Chondrocyte (in vitro differentiated cells): ENCODE measurements around the gene RTN4IP1. TPM values are rescaled to one million over a fixed set of nuclear protein-coding genes. Genes with fewer than 3 reads are reported as not detected.

Experiments
- DNase-seq: peaks from one replicate; pipeline ENCODE4 v3.0.0; 2021; ENCODE audit warnings: mixed read lengths, low spot score
- H3K27ac Mint-ChIP-seq: one replicate; pipeline ENCODE4 v1.8.0; 2021; ENCODE audit warnings: mild to moderate bottlenecking, moderate library complexity, mixed read lengths; ENCODE audit not compliant: unreplicated experiment
- H3K27me3 Mint-ChIP-seq: 2 replicates; pipeline ENCODE4 v1.8.0; 2021; ENCODE audit warnings: low read depth, mixed read lengths
- H3K36me3 Mint-ChIP-seq: 2 replicates; pipeline ENCODE4 v1.8.0; 2021; ENCODE audit warnings: low read depth, mixed read lengths
- H3K4me1 Mint-ChIP-seq: 2 replicates; pipeline ENCODE4 v1.8.0; 2021; ENCODE audit warnings: low read depth, mild to moderate bottlenecking, mixed read lengths
- H3K4me3 Mint-ChIP-seq: one replicate; pipeline ENCODE4 v1.8.0; 2021; ENCODE audit warnings: mild to moderate bottlenecking, moderate library complexity, mixed read lengths; ENCODE audit not compliant: unreplicated experiment
- H3K9me3 Mint-ChIP-seq: 2 replicates; pipeline ENCODE4 v1.8.0; 2021; ENCODE audit warnings: low read depth, mixed read lengths
- CTCF ChIP-seq: fragments of 200-600 bp; sonication (generic); IDR thresholded peaks from 2 replicates; pipeline ENCODE4 v1.5.0; 2021; ENCODE audit warnings: antibody characterized with exemption, mild to moderate bottlenecking, moderate library complexity
- total RNA-seq: library from RNA; stranded (reverse); gene quantifications from 3 replicates; pipeline ENCODE4 v1.2.1, GENCODE V29; 2021

The RTN4IP1 gene
- total RNA-seq, 1 donor from 2014 or later: 3.7 TPM

DNA sequence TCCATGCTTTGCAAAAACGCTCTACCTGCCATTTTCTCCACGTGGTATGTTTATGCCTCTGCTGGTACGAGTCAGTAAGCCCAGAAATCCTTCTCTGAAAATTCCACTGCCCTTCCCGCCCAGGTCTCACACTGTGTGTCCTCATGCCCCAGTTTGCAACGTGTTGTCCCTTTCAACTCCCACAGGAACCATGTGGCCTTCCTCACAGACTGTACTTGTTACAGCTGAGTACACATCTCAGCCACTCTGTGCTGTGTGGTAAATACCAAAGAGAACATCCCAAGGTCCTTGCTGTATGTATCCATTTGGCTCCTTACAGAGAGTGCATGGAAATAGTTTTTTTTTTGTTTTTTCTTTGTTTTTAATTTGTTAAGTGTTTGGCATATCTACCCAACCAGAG lies 56.9 kb downstream of the RTN4IP1 start:
- H3K9me3 Mint-ChIP-seq: no peaks in the 10 kb centered on the region
- peaks cover 7% of the 10 kb centered on the region for H3K4me1 Mint-ChIP-seq
- H3K27ac Mint-ChIP-seq: no peak overlapping the region
- no peaks in the 10 kb centered on the region for H3K27me3 Mint-ChIP-seq
- H3K36me3 Mint-ChIP-seq: peaks cover 9% of the 10 kb centered on the region
- no peak for TF ChIP-seq CTCF
- no peak overlapping the region for H3K4me3 Mint-ChIP-seq
- no peak for DNase-seq

DNA sequence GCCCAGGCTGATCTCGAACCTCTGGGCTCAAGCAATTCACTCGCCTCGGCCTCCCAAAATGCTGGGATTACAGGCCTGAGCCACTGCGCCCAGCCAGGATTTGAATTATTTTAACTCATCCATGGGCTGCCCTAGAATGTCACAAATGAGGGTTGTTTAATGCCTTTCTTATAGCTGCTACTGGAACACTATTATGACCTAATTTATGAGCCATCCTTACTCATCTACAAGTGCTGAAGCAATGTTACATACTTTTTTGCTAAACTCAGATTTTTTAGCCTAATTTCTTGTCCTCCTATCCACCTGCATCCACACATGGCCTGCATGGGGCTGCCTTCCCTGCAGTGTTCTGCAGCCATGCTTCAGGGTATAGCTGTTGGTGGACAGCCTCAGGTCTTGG lies 59.9 kb downstream of the RTN4IP1 start:
- TF ChIP-seq CTCF: no peak
- peaks cover 6% of the 10 kb centered on the region for H3K4me1 Mint-ChIP-seq
- H3K4me3 Mint-ChIP-seq: no peak overlapping the region

DNA sequence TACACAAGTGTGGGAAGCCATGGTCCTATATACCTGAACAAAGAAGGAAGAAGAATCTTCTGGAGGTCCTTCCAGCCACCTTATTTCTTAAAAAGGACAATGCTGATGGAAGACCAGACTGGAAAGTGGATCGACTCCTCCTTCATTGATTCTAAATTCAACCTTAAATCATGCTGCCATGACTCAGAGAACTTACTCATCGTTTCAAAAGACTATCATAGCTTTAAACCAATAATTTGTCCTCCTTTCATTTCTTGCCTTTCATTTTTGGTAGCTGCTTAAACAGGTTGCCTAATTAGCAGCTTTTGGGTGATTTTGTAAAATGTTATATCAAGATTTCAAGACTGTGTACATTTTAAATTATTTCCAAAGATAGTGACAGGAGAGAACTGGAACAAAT lies 60.8 kb downstream of the RTN4IP1 start:
- no peak overlapping the region for H3K4me3 Mint-ChIP-seq
- no peak for DNase-seq
- peaks cover 6% of the 10 kb centered on the region for H3K36me3 Mint-ChIP-seq
- H3K27ac Mint-ChIP-seq: no peak overlapping the region
- no peak for TF ChIP-seq CTCF
- H3K9me3 Mint-ChIP-seq: no peaks in the 10 kb centered on the region
- no peaks in the 10 kb centered on the region for H3K27me3 Mint-ChIP-seq
- peaks cover 5% of the 10 kb centered on the region for H3K4me1 Mint-ChIP-seq

More for the DNA sequence above, 59.9 kb downstream of the RTN4IP1 start:
- DNase-seq: no peak
- H3K27me3 Mint-ChIP-seq: no peaks in the 10 kb centered on the region
- H3K9me3 Mint-ChIP-seq: no peaks in the 10 kb centered on the region
- H3K36me3 Mint-ChIP-seq: peaks cover 6% of the 10 kb centered on the region
- H3K27ac Mint-ChIP-seq: no peak overlapping the region

- no peak overlapping the region for H3K27ac Mint-ChIP-seq
- H3K9me3 Mint-ChIP-seq: no peaks in the 10 kb centered on the region
- no peak for TF ChIP-seq CTCF
- peaks cover 7% of the 10 kb centered on the region for H3K4me1 Mint-ChIP-seq
- no peak overlapping the region for H3K4me3 Mint-ChIP-seq
- no peaks in the 10 kb centered on the region for H3K27me3 Mint-ChIP-seq
- no peak for DNase-seq
- no peaks in the 10 kb centered on the region for H3K36me3 Mint-ChIP-seq
Observed at GRCh38 chr6:106564476-106564875, 64.8 kb downstream of the RTN4IP1 start.

DNA sequence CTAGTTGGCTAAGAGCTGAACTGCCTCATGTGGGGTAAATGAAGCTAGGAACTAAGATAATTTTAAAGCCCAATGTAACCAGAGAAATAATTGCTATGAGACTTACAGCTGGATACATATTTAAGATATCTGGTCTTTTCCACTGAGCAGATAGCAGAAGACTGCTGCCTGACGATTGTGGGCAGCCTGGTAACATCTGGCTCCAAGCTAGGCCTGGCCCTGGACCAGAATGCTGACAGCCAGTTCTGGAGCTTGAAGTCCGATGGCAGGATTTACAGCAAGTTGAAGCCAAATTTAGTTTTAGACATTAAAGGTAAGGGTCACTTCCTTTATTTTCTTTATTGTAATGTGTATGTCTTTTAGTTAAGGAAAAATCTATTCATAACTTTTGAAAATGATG lies 65.7 kb downstream of the RTN4IP1 start:
- Mint-ChIP-seq H3K27me3 (no peaks in the 10 kb centered on the region), H3K9me3 (no peaks in the 10 kb centered on the region), H3K4me3 (no peak overlapping the region), H3K27ac (no peak overlapping the region), H3K36me3 (no peaks in the 10 kb centered on the region), H3K4me1 (peaks cover 7% of the 10 kb centered on the region)
- TF ChIP-seq CTCF: no peak
- no peak for DNase-seq
